GM12878 (cell line): ENCODE data around the gene SLC24A4.

Experiments used
- EP300 ChIP-seq, 2 experiments: fragments of 150-350 bp in 1 of 2; IDR thresholded peaks; 2 replicates each; pipeline ENCODE4 v1.6.1; 2011 to 2012; ENCODE audit warnings: low read depth in 2 of 2, low read length in 2 of 2, borderline replicate concordance in 1 of 2, improper control_type of control experiment in 1 of 2, inconsistent platforms in 1 of 2; ENCODE audit not compliant: control insufficient read depth in 1 of 2
- REST ChIP-seq: IDR thresholded peaks from 2 replicates; pipeline ENCODE4 v1.6.1; 2012; ENCODE audit warnings: mild to moderate bottlenecking, low read depth, low read length
- SMC3 ChIP-seq: IDR thresholded peaks from 2 replicates; pipeline ENCODE4 v1.6.1; 2011; ENCODE audit warnings: low read length, improper control_type of control experiment, borderline replicate concordance
- ZBTB4 ChIP-seq: fragments of 450-650 bp; formaldehyde crosslinking; IDR thresholded peaks from 2 replicates; pipeline ENCODE4 v1.4.0; 2022; ENCODE audit warnings: mild to moderate bottlenecking, moderate library complexity

- TF ChIP-seq EP300 (IDR thresholded peaks at IDR 0.05; ENCODE audit: borderline replicate concordance in 1 of 2, control insufficient read depth in 1 of 2, low read depth in 2 of 2, low read length in 2 of 2) (no peak), SMC3 (no peak), ZBTB4 (no peak), REST (no peak)
These were observed 198.1 kb downstream of the SLC24A4 start for GRCh38 chr14:92521058-92521415.
